Globus pallidus (tissue), 1 donor: ENCODE results near the gene PYROXD2.

Experiments
- DNase-seq: peaks from one replicate; pipeline ENCODE4 v3.0.0-alpha.2; 2015; ENCODE audit warnings: low spot score

PYROXD2 gene

DNA sequence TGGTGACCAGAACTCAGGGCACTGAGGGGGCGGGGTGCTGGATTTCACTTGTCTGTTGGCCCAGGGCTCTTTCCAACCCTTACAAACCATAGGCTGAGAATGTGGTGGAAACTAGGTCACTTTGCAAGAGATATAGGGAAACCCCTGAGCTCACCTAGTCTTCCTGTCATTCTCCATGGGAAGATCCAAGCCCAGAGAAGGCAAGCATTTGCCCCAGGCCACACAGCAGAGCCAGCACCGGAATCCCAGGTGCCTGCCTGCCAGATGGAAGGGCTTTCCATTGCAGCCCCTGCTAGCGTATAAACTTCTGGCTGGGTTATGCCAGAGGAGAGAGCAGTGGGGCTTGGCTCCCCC, 427 bp downstream of the PYROXD2 start:
- no peak for DNase-seq

DNA sequence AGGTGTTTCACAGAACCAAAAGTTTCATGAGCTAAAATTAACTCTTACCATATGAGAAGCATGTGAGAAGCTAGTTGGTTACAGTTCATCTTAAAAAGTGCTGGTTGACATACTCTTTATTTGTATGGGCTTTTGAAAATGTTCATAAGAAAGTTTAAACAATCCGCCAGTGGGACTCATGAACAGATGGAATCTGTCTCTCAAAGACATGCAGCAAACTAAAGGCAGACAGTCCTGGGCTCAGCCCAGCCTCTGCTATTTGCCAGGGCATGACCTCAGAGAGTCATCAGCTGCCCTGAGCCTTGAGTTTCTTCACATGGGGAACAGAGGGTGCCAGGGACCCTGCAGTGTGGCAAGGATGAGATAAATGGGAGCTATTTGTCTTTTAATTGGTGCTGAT, 3.2 kb downstream of the PYROXD2 start:
- DNase-seq: no peak

DNA sequence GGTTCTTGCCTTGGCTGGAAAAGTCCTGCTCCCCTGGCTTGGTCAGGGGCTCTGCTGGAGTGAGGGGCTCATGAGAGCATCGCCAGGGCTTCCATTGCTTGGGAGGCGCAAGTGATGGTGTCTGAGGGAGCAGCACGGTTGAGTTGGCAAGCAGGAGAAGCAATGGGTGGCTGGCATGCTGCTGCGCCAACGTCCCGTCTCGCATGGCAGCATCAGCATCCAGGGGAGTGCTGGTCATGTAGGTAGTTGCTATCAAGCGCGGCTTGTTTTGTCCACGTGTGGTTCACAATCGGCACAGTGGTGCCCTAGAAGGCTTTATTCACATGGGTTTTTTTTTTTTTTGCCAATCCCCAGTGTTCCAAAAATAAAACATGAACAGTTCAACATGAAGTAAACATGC, 3.8 kb downstream of the PYROXD2 start:
- no peak for DNase-seq

DNA sequence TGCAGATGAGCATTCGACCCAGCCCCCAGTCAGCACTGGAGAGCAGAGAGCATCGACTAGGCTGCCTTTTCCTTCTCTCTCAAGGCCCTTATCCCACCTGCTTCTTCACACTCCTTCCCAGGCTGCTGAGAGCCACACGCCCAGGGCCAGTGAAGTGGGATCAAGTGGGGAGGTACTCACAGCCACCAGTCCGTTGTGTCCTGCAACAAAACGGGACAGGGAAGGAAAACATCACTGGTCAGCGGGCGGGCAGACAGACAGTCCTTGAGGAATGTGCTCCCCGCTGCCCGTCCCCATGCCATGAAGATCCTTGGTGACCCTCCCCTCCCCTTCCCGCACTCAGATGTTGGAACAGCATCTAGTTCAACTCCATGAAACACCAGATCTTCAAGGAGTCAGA, 4.2 kb downstream of the PYROXD2 start:
- DNase-seq: no peak

DNA sequence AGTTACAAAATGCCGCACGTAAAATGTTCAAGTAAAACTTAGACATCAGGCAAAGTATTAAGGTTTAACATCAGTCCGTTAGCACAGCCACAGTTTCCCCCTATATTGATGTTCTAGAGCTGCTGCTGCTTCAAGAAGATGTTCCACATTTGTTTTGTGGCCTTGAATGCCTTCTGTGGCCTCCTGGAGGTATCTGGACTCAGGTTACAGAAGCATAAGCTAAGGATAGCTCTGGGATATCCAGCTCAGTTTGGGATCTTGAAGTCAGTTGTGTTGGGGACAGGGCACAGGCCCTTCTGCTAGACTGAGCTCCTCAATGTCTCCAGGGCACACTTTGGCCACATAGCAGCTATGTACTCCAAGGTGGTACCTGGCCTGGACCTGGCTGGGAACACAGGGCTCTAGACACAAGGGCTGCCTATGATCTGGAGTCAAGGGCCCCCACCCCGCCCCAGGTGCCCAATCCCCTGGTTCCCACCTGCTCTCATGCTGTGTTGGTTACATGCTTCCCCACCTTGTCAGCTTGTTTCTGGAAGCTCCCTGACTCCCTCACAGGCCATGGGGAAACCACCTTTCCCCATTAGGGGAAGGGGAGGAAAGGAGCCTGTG, 4.7 kb downstream of the PYROXD2 start:
- no peak for DNase-seq

DNA sequence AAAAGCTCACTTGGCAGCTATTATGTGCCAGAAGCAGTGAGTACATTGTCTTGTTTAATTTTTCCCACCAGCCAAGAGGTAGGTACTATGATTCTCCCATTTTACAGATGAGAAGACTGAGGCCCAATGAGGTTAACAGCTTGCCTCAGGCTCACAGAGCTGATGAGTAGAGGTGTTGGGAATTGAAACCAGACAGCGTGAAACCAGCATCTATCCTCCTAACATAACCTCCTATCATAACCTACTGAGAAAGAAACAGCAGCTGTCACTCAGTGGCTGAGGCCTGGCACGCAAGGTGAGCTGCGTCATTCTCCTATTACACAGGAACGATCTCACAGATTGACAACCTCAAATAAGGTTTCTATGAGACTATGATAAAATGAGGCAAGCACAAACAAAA, 6.2 kb downstream of the PYROXD2 start:
- no peak for DNase-seq

DNA sequence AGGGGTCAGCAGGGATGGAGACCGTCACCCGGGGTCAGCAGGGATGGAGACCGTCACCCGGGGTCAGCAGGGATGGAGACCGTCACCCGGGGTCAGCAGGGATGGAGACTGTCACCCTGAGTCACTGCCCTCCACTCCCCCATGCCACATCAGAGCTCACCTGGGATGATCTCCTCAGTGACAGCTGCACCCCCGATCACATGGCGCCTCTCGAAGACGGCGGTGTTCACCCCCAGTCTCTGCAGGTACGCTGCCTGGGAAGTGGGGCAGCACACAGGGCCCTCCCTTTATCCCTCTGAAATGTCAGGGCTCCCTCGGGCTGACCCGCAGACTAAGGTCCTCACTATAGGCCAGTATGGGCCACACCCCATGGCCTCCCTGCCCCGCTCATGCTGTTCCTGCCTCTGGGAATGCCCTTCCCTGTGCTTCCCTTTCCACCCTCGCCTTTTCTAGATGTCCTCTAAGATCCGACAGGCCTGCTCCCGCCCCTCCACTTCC, 7.2 kb downstream of the PYROXD2 start:
- DNase-seq: no peak

DNA sequence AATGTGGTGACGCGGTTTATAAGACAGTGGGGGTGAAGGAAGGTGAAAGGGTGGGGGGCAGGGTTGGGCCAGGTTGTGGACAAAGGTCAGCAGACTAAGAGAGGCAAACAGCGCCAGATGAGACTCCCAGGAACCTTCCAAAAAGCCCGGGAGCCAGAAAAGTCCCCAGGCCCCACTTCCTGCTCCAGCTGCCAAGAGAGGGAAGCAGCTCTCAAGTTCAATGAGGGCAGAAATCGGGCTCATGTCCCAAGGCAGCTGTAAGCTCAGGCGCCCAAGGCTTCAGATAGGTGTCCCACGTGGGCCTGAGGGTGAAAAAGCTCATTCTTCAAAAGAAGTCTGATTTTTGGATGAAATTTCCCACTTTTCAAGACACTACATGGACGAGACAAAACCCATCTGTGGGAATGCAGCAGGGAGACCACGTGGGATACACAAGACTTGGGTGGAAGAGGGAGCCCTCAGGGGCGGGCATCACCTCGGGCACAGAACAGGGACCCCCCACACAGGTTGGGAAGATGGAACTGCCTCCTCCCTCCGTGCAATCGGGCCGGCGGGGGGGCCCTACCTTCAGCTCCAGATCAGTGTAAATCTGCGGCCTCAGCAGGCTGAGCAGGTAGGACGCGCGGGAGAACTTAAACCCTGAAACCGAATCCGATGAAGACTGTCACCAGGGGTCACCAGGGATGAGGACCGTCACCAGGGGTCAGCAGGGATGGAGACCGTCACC, 7.8 kb downstream of the PYROXD2 start:
- no peak for DNase-seq

DNA sequence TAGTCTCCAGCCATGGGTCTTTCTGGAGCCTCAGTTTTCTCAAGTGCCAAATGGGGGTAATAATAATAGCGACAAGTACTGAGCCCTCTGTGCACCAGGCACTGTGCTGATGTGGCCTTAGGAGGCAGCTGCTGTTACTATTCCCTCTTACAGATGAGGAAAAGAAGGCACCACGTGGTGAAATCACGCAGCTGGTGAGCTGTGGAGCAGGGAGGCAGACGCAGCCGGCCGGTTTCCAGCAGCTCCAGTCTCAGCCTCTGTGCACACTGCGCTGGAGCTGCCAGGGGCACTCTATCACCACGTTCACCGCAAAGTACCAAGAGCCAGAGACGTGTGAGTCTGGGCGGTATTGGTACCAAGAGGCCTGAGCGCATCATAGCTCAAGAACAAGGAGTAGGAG, 9.6 kb downstream of the PYROXD2 start:
- peak; percentile 49 for DNase-seq

DNA sequence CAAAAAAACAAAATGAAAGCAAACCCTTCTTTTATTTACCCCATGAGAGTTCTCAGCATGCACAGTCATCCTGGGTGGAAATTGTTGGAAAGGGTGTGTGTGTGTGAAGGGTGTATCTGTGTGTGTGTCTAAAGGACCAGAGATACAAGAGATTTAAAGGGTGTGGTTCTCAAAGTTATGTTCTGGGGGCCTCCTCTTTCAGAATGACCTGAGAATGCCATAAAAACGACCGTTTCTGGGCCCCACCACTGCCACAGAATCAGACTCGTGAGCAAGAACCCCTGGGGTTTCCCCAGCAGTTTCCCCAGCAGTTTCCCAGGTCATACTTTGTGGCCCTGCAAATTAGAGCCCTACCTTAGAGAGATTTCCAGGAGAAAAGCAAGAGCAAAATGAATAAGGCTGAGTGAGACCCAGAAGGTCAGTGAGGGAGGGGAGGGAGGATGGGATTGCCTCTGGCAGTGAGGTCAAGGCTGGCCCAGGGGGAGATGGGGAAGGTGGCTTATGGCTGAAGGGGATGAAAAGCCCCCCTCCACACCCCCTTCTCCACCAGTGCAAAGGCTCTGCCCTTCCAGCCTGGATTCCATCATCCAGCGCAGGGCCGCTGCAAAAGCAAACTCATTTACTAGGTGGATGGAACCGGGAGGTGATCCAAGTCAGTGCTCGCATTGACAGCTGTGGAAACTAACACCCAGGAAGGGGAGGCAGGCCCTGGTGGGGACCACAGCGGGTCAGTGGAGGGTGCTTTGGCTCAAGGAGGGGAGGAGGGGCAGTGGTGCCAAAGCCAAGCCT, 10.2 kb downstream of the PYROXD2 start:
- no peak for DNase-seq

DNA sequence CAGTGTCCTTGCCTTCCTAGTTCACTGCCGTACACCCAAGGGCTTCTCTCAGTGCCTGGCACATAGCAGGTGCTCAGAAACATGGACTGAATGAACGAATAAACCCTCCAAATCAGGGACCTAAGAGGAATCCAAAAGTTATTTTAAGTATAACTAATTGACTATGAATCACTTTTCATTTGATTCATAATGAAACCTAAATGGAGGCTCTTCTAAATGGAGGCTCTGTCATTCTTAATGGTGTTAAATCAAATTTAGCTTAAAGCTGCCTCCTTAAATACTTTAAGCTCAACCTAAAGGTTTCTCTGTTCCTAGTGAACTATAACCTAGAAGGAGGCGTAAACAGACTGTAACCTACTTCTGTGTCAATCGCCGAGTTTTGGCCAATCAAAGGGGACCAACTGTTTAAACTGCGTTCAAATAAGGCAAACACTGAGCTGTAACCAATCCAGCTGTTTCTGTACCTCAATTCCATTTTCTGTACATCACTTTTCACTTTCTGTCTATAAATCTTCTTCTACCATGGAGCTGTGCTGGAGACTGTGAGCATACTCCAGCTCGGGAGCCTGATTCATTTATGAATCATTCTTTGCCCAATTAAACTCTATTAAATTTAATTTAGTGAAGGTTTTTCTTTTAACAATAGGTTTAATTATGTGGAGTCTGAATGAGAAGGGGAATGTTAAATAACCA, 11.0 kb downstream of the PYROXD2 start:
- DNase-seq: no peak

DNA sequence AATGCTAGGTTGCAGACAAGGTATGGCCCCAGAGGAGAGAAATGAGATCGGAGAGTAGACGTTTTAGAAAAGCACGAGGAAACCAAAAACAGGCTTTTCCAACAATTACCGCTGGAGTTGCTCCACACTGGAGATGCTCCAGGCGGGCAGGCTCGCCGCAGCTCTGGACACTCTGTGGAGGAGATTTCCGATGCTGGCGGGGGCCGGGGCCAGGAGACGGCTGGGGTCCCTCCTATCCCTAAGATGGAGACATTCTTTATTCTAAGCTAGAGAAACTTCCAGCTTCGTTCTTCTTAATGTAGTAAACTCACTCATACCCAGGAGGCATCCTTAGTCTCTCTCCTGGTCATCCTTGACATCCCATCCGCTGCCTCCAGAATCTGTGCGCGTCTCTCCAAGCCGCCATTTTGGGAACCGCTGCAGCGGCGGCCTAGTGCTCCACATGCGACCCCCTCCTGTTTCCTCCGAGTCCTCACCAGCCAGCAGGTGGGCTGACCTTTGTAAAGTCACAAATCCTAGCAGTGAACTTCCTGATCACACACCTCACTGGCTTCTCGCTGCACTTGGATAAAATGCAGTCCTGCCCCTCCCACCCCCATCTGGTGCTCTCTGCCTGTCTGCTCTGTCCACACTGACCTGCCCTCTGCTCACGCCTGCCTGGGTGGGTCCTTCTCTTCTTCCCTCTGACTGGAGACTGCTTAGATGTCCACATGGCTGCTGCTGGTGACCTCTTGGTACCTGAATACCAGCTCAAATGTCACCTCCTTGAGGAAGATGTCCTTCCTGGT, 11.9 kb downstream of the PYROXD2 start:
- DNase-seq: no peak

DNA sequence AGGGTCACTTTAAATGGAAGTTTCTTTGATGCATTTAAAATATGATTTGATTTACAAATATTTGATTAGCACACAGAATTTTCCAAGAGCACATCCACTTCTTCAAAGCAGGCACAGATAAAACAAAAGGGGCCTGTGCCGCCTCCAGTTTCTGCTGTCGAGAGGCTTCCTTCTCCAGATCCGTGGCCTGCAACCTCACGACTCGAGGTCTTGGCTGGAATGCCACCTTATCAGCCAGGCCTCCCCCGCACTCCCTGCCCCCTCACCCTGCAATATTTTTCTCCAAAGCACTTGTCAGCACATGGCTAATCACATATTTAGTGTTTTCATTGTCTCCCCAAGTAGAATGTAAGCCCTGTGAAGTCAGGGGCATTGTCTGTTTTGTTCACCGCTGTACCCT, 12.5 kb downstream of the PYROXD2 start:
- no peak for DNase-seq

DNA sequence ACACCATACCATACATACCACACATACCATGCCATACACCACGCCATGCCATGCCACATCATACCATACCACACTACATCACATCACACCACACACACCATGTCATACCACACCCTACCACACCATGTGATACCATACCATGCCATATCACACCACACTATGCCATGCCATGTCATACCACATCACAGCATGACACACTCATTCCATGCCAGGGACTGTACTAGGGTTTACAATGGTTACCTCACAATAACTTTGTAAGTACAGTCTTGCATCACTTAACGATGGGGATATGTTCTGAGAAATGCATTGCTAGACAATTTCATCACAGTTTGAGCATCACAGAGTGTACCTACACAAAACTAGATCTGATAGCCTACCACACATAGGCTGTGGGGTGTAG, 14.5 kb downstream of the PYROXD2 start:
- DNase-seq: no peak

DNA sequence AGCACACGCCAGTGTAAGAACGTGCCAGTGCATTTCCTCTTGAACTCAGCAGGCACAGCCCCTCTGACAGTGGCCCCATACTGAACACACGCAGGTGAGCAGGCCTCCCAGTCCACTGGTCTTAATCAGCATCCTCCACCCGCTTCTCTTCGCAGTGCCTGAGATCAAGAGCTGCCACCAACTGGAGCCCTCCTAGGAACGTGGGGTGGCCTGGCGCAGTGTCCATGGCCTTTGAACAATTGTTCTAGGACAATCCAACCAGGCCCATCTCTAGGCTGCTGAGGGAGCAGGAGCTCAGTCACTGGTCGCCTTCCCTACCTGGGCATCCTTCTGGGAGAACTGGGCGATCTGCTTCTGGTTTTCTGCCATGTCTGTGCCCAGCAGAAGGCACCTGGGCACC, 15.2 kb downstream of the PYROXD2 start:
- no peak for DNase-seq

DNA sequence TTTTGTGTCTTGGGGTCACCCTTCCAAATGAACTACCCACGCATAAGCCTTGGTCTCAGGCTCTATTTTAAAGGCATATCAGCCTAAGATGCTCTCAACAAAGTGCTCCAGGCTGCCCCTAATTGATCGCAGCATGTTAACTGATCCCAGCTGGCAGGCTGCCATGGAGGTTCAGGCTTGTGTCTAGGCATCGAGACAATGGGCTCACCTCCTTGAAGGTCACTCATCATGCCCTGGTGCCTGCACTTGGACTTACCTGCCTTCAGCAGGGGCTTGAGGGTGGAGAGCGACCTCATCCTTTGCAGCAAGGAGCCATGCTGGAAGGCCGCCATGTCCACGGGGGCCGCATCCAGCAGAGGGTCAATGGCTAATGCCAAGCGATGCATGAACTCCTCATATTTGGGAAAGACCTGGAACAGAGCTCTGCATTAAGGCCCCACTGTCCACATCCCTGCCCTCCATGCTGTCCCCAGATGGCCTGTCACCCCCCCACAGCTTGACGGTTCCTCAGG, 17.8 kb downstream of the PYROXD2 start:
- DNase-seq: no peak

DNA sequence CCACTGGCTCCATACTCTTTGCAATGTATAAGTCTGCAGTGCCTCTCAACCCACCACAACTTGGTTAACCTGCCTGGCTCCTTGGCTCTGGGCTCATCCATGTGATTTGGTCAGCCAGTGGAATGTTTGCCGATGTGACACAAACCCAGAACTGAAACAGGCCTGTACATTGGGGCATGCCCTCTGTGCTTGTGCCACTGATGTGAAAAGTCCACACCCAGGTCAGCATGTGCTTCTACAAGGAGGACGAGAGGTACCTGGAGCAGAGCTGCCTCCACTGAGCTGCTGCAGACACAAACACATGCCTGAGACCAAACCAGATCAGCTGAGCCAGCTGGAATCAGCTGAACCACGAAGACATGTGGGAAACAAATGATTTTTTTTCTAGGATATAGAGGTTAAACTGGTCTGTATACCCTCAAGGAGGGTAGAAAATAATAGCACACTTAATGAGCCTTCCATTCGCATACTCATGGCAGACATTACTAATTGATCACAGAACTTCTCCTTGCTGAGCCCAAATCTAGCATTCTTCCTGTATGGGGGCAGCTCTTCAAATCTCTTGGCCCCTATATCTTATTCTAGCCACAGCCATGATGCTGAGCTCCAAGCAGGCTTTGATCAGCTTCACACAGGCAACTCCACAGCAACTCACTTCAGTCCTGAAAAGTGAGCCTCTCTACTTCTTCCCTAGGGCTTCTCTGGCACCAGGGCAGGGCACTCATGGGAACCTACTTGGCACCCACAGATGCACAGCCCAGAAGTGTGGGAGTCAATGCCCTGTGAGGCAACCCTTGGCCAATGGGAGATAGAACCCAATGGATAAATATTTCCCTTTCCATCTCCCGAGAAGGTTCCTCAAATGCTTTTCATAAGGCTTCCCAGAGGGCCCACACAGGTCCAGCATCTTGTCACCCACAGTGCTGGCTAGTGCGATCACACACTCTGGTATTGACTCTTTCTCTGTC, 18.6 kb downstream of the PYROXD2 start:
- no peak for DNase-seq

DNA sequence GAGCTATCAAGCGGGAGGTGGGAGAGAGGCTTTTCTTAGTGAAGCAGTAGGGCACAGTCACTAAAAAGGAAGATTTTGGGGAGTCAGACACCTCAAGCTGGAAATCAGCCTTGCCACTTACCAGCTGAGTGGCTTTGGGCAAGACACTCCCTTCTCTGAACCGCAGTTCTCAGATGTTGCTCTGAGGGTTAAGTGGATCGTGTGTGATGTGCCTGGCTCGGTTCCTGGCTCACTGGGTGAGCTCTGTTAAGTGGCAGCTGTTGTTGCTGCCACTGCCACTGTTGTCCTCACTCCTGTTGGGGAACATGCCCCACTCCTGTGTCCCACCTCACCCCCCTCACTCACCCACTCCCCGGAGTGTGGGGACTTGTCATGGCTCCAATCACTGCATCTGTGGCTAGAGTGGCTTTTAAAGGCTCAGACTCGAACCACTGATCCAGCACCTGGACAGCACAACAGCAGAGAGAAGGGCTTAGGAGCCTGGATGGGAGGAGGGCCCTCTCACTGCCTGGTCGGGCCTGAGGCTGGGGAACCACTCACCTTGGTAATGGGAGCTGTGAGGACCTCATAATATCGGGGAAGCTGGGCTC, 20.0 kb downstream of the PYROXD2 start:
- DNase-seq: no peak

DNA sequence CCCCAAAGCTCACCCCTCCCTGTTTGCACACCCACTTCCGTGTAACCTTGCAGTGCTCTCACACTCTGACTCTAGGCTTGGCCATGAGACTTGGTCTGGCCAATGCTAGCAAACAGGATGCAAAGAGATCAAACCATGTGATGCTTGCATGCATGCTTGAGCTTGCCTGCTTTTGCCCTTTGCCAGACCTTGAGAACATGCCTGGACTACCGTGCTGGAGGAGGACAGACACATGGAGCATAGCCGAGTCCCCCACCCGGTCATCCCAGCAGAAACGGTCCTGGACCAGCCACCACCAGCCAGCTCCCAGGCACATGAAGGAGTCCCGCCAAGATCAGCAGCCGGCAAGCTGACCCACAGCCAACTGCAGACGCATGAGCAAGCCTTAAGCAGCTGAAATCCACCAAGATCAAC, 23.4 kb downstream of the PYROXD2 start:
- DNase-seq: no peak

DNA sequence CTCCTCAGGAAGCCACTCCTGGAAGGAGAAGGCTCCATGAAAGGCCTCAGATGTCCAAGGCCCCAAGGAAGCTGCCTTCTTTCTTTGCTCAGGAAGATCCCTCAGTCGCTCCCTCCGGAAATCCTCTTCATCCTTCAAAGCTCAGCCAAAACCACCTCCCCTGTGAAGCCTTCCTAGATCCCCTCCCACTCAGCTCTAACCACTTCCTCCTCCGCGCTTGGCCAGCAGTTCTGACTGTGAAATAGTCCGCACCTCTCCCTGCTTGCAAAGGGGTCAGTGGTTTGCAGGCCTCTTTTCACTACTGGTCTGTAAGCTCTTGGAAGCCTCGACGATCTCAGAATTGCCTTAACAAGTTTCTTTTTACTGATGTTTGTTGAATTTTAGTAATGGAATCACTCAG, 23.9 kb downstream of the PYROXD2 start:
- DNase-seq: no peak
